Tibial artery (tissue), 4 donors: ENCODE data around the gene C6orf136.

Source experiments
- DNase-seq, 2 donors: peaks; one replicate each; pipeline ENCODE4 v3.0.0-alpha.2; 2019
- H3K27ac ChIP-seq, 2 donors: fragments of 200-600 bp; sonication (generic) in 1 of 2; 1 replicate in 1 of 2; 2 replicates in 1 of 2; pipeline ENCODE4 v1.5.1; 2018 to 2019; ENCODE audit warnings: mild to moderate bottlenecking in 1 of 2
- H3K27me3 ChIP-seq, 2 donors: fragments of 200-600 bp; sonication (generic) in 1 of 2; one replicate each; pipeline versions ENCODE4 v1.5.1 to v1.6.0; 2016 to 2019
- H3K36me3 ChIP-seq, 3 donors: fragments of 200-600 bp; sonication (generic) in 2 of 3; one replicate each; pipeline ENCODE4 v1.5.1; 2016 to 2019; ENCODE audit warnings: mild to moderate bottlenecking in 2 of 3
- H3K4me1 ChIP-seq, 4 donors: fragments of 200-600 bp; sonication (generic) in 2 of 4; 1 replicate in 3 of 4; 2 replicates in 1 of 4; pipeline ENCODE4 v1.5.1; 2016 to 2019
- H3K4me3 ChIP-seq, 2 donors: fragments of 200-600 bp; sonication (generic) in 1 of 2; 1 replicate in 1 of 2; 2 replicates in 1 of 2; pipeline ENCODE4 v1.5.1; 2018 to 2019; ENCODE audit warnings: mild to moderate bottlenecking in 2 of 2
- H3K9me3 ChIP-seq, 3 donors: fragments of 200-600 bp; sonication (generic) in 1 of 3; one replicate each; pipeline ENCODE4 v1.5.1; 2016 to 2019
- intact Hi-C: fragments of 100-400 bp; cut with DNase I; formaldehyde crosslinking; loops from one replicate; pipeline ENCODE4 v1.15.0; 2023; ENCODE audit warnings: low total_unique reads
- TF ChIP-seq, protein P1 (sequence below), 2 experiments: fragments of 200-600 bp in 1 of 2; fragments of 450-650 bp in 1 of 2; IDR thresholded peaks; one replicate each; pipeline ENCODE4 v1.5.1; 2017 to 2019; ENCODE audit warnings: antibody characterized with exemption in 2 of 2, mild to moderate bottlenecking in 1 of 2, moderate library complexity in 1 of 2

The C6orf136 gene

DNA sequence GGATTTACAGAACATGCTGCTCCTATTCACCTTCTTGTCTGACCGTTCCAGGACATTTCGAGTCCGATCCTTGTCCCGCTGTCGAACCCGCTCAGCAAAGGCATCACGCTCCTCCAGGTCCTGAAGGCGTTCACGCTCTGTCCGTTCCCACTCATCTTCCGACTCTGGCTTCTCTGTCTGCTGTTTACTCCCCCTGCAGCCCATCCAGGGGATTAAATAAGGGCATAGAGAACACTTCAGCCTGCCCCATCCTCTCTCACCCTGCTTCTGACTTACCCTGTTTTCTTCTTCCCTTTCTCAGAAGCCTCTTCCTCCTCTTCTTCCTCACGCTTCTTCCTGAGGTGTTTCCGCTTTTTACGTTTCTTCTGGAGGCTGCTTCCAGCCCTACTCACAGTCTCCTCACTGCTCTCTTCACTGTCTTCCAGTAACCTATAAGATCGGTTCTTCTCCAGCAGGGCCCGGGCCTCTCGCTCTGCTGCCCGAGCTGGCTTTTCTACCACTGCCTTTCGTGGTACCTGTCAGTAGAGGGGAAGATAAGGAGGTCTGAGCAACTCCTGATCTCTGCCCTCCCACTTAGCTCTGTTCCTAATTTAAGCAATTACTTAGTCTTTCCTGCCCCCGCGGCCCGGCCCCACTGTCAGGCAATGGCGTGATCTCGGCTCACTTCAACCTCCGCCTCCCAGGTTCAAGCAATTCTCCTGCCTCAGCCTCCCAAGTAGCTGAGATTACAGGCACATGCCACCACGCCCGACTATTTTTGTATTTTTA is 24.0 kb downstream of the C6orf136 start:
- intact Hi-C loops: loop anchor here (10.0 kb wide), 3 partner anchors 46 to 414 kb away; partner anchors contain the start of gene ATAT1
- Histone ChIP-seq H3K36me3 (peaks cover 21 to 53% (median 37%) of the 10 kb centered on the region in 3 donors), H3K27me3 (no peaks in the 10 kb centered on the region), H3K9me3 (no peaks in the 10 kb centered on the region), H3K4me3 (no peak overlapping the region), H3K27ac (no peak overlapping the region), H3K4me1 (peaks cover 0 to 18% (median 12%) of the 10 kb centered on the region in 4 donors)
- TF ChIP-seq, protein P1, sequence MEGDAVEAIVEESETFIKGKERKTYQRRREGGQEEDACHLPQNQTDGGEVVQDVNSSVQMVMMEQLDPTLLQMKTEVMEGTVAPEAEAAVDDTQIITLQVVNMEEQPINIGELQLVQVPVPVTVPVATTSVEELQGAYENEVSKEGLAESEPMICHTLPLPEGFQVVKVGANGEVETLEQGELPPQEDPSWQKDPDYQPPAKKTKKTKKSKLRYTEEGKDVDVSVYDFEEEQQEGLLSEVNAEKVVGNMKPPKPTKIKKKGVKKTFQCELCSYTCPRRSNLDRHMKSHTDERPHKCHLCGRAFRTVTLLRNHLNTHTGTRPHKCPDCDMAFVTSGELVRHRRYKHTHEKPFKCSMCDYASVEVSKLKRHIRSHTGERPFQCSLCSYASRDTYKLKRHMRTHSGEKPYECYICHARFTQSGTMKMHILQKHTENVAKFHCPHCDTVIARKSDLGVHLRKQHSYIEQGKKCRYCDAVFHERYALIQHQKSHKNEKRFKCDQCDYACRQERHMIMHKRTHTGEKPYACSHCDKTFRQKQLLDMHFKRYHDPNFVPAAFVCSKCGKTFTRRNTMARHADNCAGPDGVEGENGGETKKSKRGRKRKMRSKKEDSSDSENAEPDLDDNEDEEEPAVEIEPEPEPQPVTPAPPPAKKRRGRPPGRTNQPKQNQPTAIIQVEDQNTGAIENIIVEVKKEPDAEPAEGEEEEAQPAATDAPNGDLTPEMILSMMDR (IDR thresholded peaks at IDR 0.05): no peak
- no peak for DNase-seq

DNA sequence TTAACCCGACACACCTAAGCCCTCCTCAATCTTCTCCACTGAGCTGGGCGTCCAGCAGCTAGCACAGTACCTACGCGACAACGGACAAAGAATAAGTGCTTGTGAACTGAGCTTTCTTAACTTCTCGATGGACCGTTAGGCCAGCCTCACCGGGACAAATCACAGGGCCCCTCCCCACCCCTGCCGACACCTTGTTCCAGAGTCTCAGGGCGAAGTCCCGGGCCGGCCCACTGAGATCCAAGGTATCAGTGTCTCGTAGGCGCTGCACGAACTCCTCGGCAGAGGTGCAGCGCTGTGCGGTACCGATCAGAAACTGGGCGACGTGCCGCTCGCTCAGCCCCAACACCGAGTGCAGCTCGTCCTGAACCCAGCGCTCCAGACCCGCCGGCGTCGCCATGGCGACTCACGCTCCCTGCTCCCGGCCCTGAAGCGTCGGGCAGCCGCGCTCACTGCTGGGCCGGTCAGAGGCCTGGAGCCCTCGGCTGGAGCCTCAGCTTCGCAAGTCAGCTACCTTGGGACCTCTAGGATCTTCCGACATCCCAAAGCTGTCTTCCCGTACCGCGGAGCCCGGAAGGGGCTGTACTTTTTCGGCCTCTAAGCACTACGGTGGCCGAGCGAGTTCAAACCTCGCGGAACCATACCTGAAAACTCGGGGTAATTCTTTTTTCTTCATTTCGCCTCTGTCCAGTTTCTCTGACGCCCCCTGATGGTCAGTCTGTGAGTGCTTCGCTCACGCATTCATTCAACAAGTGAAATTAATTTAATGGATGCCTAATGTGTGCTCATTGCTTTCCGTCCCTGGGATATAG is 25.7 kb downstream of the C6orf136 start, which contains the start of gene DHX16:
Gene DHX16, minus strand, starts transcription at position 562 of the 809 bp plus-strand sequence. Its CDS starts 165 bp downstream, at position 397.
- Histone ChIP-seq H3K4me1 (peaks cover 0 to 18% (median 12%) of the 10 kb centered on the region in 4 donors), H3K9me3 (no peaks in the 10 kb centered on the region), H3K27ac (peak within 1 kb of the TSS; percentile 67 to 77), H3K36me3 (peaks cover 31 to 53% (median 37%) of the 10 kb centered on the region in 3 donors), H3K4me3 (peak within 1 kb of the TSS; percentile 85), H3K27me3 (no peaks in the 10 kb centered on the region)
- peak; percentile 98 for DNase-seq
- intact Hi-C loops: loop anchor here (10.0 kb wide), 3 partner anchors 48 to 412 kb away; partner anchors contain the start of gene ATAT1
- TF ChIP-seq, protein P1 (IDR thresholded peaks at IDR 0.05): peak; percentile 81 to 85

DNA sequence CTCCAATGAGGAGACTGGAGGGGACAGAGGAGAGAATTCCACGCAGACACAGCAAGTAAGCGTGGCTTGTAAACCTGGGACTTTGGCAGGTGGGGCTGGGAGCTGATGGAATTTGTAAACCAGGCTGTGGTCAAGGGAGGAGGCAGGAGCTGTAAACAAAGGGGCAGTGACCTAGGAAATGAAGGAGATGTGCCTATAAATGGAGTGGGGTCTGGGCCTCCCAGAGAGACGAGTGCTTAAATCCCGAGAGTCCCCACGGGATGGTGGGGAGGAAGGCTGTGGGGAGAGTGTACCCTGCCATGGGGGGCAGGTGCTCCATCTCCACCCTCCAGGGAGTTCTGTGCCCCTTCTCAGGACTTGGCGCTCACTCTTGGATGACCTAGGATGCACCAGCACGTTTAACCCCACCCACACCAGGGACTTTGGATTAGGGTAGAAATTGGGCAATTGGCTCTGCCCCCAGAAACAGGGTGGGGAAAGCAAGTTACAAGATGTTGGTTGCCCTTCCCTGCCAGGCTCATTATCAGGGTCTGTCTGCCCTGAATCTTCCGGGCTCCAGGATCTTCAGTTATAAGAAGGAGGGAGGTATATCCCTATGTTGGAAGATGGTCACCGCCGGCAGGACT is 29.8 kb downstream of the C6orf136 start:
- Histone ChIP-seq H3K4me1 (peaks cover 4 to 39% (median 35%) of the 10 kb centered on the region in 4 donors), H3K27me3 (no peaks in the 10 kb centered on the region), H3K9me3 (no peaks in the 10 kb centered on the region), H3K36me3 (peaks cover 27 to 45% (median 34%) of the 10 kb centered on the region in 3 donors), H3K27ac (no peak overlapping the region), H3K4me3 (no peak overlapping the region)
- peak in 1 of 2 donors; percentile 53 for DNase-seq
- TF ChIP-seq, protein P1 (IDR thresholded peaks at IDR 0.05): no peak
- intact Hi-C loops: loop anchor here (10.0 kb wide), 3 partner anchors 52 to 408 kb away; partner anchors contain the start of gene ATAT1

GRCh38 chr6:30678964-30679726 is 32.2 kb downstream of the C6orf136 start:
- DNase-seq: peak; percentile 82 to 92
- H3K4me3 ChIP-seq: peak overlapping the region; percentile 15 to 64
- no peaks in the 10 kb centered on the region for H3K27me3 ChIP-seq
- intact Hi-C loops: loop anchor here (1.0 to 10.0 kb wide), 4 partner anchors 43 to 406 kb away; partner anchors contain the start of gene ATAT1
- peaks cover 4 to 54% (median 46%) of the 10 kb centered on the region in 4 donors for H3K4me1 ChIP-seq
- TF ChIP-seq, protein P1 (IDR thresholded peaks at IDR 0.05): peak; percentile 96
- peak overlapping the region; percentile 94 to 100 for H3K27ac ChIP-seq
- H3K36me3 ChIP-seq: peaks cover 27 to 45% (median 34%) of the 10 kb centered on the region in 3 donors
- no peaks in the 10 kb centered on the region for H3K9me3 ChIP-seq
